Measurements from ENCODE around the gene TSSK2.
A peak's percentile ranks its signal among the peaks of the same experiment; 100 is the strongest.

Gene TSSK2

GRCh38 chr22:19168088-19168890, 37.2 kb downstream of the TSSK2 start:
- CTCF ChIA-PET = interaction anchor here (1.0 to 1.6 kb wide), 4 partner anchors 11 to 35 kb away, joined by 3 to 5 read pairs (median 4); partner anchors contain the start of gene SLC25A1
- H3K4me3 ChIP-seq (ENCODE audit: control insufficient read depth in 1 of 7, extremely low read depth in 1 of 7, insufficient read depth in 4 of 7, low read depth in 2 of 7, low read length in 6 of 7) = no peak overlapping the region
- DNase-seq = no peak
- POLR2A ChIA-PET = no interaction called here
- no peaks in the 10 kb centered on the region for H3K9me3 ChIP-seq (ENCODE audit: control extremely low read depth in 1 of 5, control insufficient read depth in 4 of 5, insufficient read depth in 2 of 5, low read depth in 1 of 5, low read length in 4 of 5)
- H3K36me3 ChIP-seq (ENCODE audit: control insufficient read depth in 4 of 4, insufficient read depth in 4 of 4, low read length in 3 of 4) = peaks cover 0 to 2% (median 0%) of the 10 kb centered on the region in 4 experiments
- H3K27me3 ChIP-seq (replicated peaks in 2 of 5; ENCODE audit: control insufficient read depth in 4 of 5, insufficient read depth in 5 of 5, low read length in 4 of 5) = peaks cover 0 to 52% (median 29%) of the 10 kb centered on the region in 5 experiments
- WGBS (ENCODE audit: insufficient coverage) = 76% methylated on average over 17 of the region's 17 CpGs
- H3K4me1 ChIP-seq (ENCODE audit: control extremely low read depth in 1 of 4, control insufficient read depth in 4 of 4, insufficient read depth in 4 of 4, low read length in 3 of 4) = peaks cover 4 to 29% (median 27%) of the 10 kb centered on the region in 4 experiments
- no peak overlapping the region for H3K27ac ChIP-seq (ENCODE audit: insufficient read depth in 1 of 2, low read depth in 1 of 2, low read length in 2 of 2, poor library complexity in 1 of 2, severe bottlenecking in 2 of 2)

- CTCF ChIA-PET = interaction anchor here (1.0 to 1.9 kb wide), 4 partner anchors 10 to 36 kb away, joined by 4 to 6 read pairs (median 5); partner anchors contain the start of genes ESS2 and SLC25A1
These were observed 38.2 kb downstream of the TSSK2 start for GRCh38 chr22:19169002-19169946.

GRCh38 chr22:19169947-19170318, 38.8 kb downstream of the TSSK2 start:
- Histone ChIP-seq H3K27me3 (replicated peaks in 2 of 5; ENCODE audit: control insufficient read depth in 4 of 5, insufficient read depth in 5 of 5, low read length in 4 of 5) (peaks cover 0 to 52% (median 29%) of the 10 kb centered on the region in 5 experiments), H3K36me3 (ENCODE audit: control insufficient read depth in 4 of 4, insufficient read depth in 4 of 4, low read length in 3 of 4) (peaks cover 0 to 4% (median 2%) of the 10 kb centered on the region in 4 experiments), H3K4me1 (ENCODE audit: control extremely low read depth in 1 of 4, control insufficient read depth in 4 of 4, insufficient read depth in 4 of 4, low read length in 3 of 4) (peaks cover 6 to 45% (median 43%) of the 10 kb centered on the region in 4 experiments), H3K9me3 (ENCODE audit: control extremely low read depth in 1 of 5, control insufficient read depth in 4 of 5, insufficient read depth in 2 of 5, low read depth in 1 of 5, low read length in 4 of 5) (no peaks in the 10 kb centered on the region), H3K27ac (ENCODE audit: insufficient read depth in 1 of 2, low read depth in 1 of 2, low read length in 2 of 2, poor library complexity in 1 of 2, severe bottlenecking in 2 of 2) (no peak overlapping the region), H3K4me3 (ENCODE audit: control insufficient read depth in 1 of 7, extremely low read depth in 1 of 7, insufficient read depth in 4 of 7, low read depth in 2 of 7, low read length in 6 of 7) (peak overlapping the region in 3 of 7 experiments; percentile 50 to 58 (median 56))
- whole genome bisulfite sequencing (ENCODE audit: insufficient coverage) = 77% methylated on average over 7 of the region's 7 CpGs
- no peak for DNase-seq
- CTCF ChIA-PET = interaction anchor here (1.5 to 1.9 kb wide), 2 partner anchors 19 to 25 kb away, joined by 4 to 6 read pairs; partner anchors contain the start of gene ESS2
- POLR2A ChIA-PET = no interaction called here

More at GRCh38 chr22:19169002-19169946, 38.2 kb downstream of the TSSK2 start:
- peak overlapping the region in 3 of 7 experiments; percentile 50 to 58 (median 56) for H3K4me3 ChIP-seq (ENCODE audit: control insufficient read depth in 1 of 7, extremely low read depth in 1 of 7, insufficient read depth in 4 of 7, low read depth in 2 of 7, low read length in 6 of 7)
- H3K4me1 ChIP-seq (ENCODE audit: control extremely low read depth in 1 of 4, control insufficient read depth in 4 of 4, insufficient read depth in 4 of 4, low read length in 3 of 4) = peaks cover 4 to 39% (median 37%) of the 10 kb centered on the region in 4 experiments
- H3K27ac ChIP-seq (ENCODE audit: insufficient read depth in 1 of 2, low read depth in 1 of 2, low read length in 2 of 2, poor library complexity in 1 of 2, severe bottlenecking in 2 of 2) = no peak overlapping the region
- H3K9me3 ChIP-seq (ENCODE audit: control extremely low read depth in 1 of 5, control insufficient read depth in 4 of 5, insufficient read depth in 2 of 5, low read depth in 1 of 5, low read length in 4 of 5) = no peaks in the 10 kb centered on the region
- 6% methylated on average over 53 of the region's 58 CpGs for WGBS (ENCODE audit: insufficient coverage)
- peaks cover 0 to 52% (median 29%) of the 10 kb centered on the region in 5 experiments for H3K27me3 ChIP-seq (replicated peaks in 2 of 5; ENCODE audit: control insufficient read depth in 4 of 5, insufficient read depth in 5 of 5, low read length in 4 of 5)
- H3K36me3 ChIP-seq (ENCODE audit: control insufficient read depth in 4 of 4, insufficient read depth in 4 of 4, low read length in 3 of 4) = peaks cover 0 to 4% (median 2%) of the 10 kb centered on the region in 4 experiments
- POLR2A ChIA-PET = no interaction called here
- no peak for DNase-seq

- peaks cover 0 to 25% (median 5%) of the 10 kb centered on the region in 4 experiments for H3K36me3 ChIP-seq (ENCODE audit: control insufficient read depth in 4 of 4, insufficient read depth in 4 of 4, low read length in 3 of 4)
- WGBS (ENCODE audit: insufficient coverage) = 46% methylated on average over 11 of the region's 13 CpGs
- DNase-seq = no peak
- H3K27me3 ChIP-seq (replicated peaks in 2 of 5; ENCODE audit: control insufficient read depth in 4 of 5, insufficient read depth in 5 of 5, low read length in 4 of 5) = peaks cover 0 to 38% (median 27%) of the 10 kb centered on the region in 5 experiments
- H3K27ac ChIP-seq (ENCODE audit: insufficient read depth in 1 of 2, low read depth in 1 of 2, low read length in 2 of 2, poor library complexity in 1 of 2, severe bottlenecking in 2 of 2) = peak overlapping the region; percentile 61 to 93
- H3K4me1 ChIP-seq (ENCODE audit: control extremely low read depth in 1 of 4, control insufficient read depth in 4 of 4, insufficient read depth in 4 of 4, low read length in 3 of 4) = peaks cover 6 to 60% (median 52%) of the 10 kb centered on the region in 4 experiments
- H3K4me3 ChIP-seq (ENCODE audit: control insufficient read depth in 1 of 7, extremely low read depth in 1 of 7, insufficient read depth in 4 of 7, low read depth in 2 of 7, low read length in 6 of 7) = peak overlapping the region; percentile 78 to 96 (median 91)
- no peaks in the 10 kb centered on the region for H3K9me3 ChIP-seq (ENCODE audit: control extremely low read depth in 1 of 5, control insufficient read depth in 4 of 5, insufficient read depth in 2 of 5, low read depth in 1 of 5, low read length in 4 of 5)
- POLR2A ChIA-PET = no interaction called here
- CTCF ChIA-PET = interaction anchor here (1.1 to 1.7 kb wide), 3 partner anchors 24 to 38 kb away, joined by 3 to 4 read pairs (median 3); partner anchors contain the start of gene ESS2
These were observed 41.3 kb downstream of the TSSK2 start for GRCh38 chr22:19172213-19173046.

- no peaks in the 10 kb centered on the region for H3K9me3 ChIP-seq (ENCODE audit: control extremely low read depth in 1 of 5, control insufficient read depth in 4 of 5, insufficient read depth in 2 of 5, low read depth in 1 of 5, low read length in 4 of 5)
- WGBS (ENCODE audit: insufficient coverage) = 82% methylated on average over 14 of the region's 19 CpGs
- ChIA-PET POLR2A (interaction anchor here (0.6 kb wide), 1 partner anchor 190 kb away, joined by 3 read pairs; no protein-coding TSS in a partner anchor), CTCF (interaction anchor here (1.1 to 1.7 kb wide), 5 partner anchors 19 to 39 kb away, joined by 3 to 7 read pairs (median 4); partner anchors contain the start of gene ESS2)
- H3K36me3 ChIP-seq (ENCODE audit: control insufficient read depth in 4 of 4, insufficient read depth in 4 of 4, low read length in 3 of 4) = peaks cover 0 to 25% (median 5%) of the 10 kb centered on the region in 4 experiments
- peak overlapping the region; percentile 61 to 93 for H3K27ac ChIP-seq (ENCODE audit: insufficient read depth in 1 of 2, low read depth in 1 of 2, low read length in 2 of 2, poor library complexity in 1 of 2, severe bottlenecking in 2 of 2)
- H3K4me3 ChIP-seq (ENCODE audit: control insufficient read depth in 1 of 7, extremely low read depth in 1 of 7, insufficient read depth in 4 of 7, low read depth in 2 of 7, low read length in 6 of 7) = peak overlapping the region in 4 of 7 experiments; percentile 20 to 92 (median 86)
- H3K4me1 ChIP-seq (ENCODE audit: control extremely low read depth in 1 of 4, control insufficient read depth in 4 of 4, insufficient read depth in 4 of 4, low read length in 3 of 4) = peaks cover 6 to 63% (median 59%) of the 10 kb centered on the region in 4 experiments
- no peak for DNase-seq
- H3K27me3 ChIP-seq (replicated peaks in 2 of 5; ENCODE audit: control insufficient read depth in 4 of 5, insufficient read depth in 5 of 5, low read length in 4 of 5) = peaks cover 0 to 29% (median 21%) of the 10 kb centered on the region in 5 experiments
These were observed 42.2 kb downstream of the TSSK2 start for GRCh38 chr22:19173047-19174035.
